Tibial nerve (tissue), 4 donors: ENCODE measurements around the gene DNASE1L1. TPM values are rescaled to one million over a fixed set of nuclear protein-coding genes. Genes with fewer than 3 reads are reported as not detected.

Experiments used
- DNase-seq, 2 donors: peaks; one replicate each; pipeline ENCODE4 v3.0.0-alpha.2; 2019; ENCODE audit warnings: low spot score in 2 of 2
- H3K27ac ChIP-seq, 4 donors: fragments of 200-600 bp; sonication (generic) in 3 of 4; one replicate each; pipeline ENCODE4 v1.5.1; 2017 to 2019; ENCODE audit warnings: mild to moderate bottlenecking in 1 of 4
- H3K27me3 ChIP-seq, 2 donors: fragments of 200-600 bp; sonication (generic) in 1 of 2; one replicate each; pipeline versions ENCODE4 v1.5.1 to v1.6.0; 2017 to 2019
- H3K36me3 ChIP-seq, 3 donors: fragments of 200-600 bp; sonication (generic); one replicate each; pipeline ENCODE4 v1.5.1; 2018 to 2019
- H3K4me1 ChIP-seq, 4 donors: fragments of 200-600 bp; sonication (generic) in 3 of 4; one replicate each; pipeline ENCODE4 v1.5.1; 2017 to 2019
- H3K4me3 ChIP-seq, 4 donors: fragments of 200-600 bp; sonication (generic) in 3 of 4; one replicate each; pipeline ENCODE4 v1.5.1; 2017 to 2019; ENCODE audit warnings: mild to moderate bottlenecking in 1 of 4, moderate library complexity in 1 of 4
- H3K9me3 ChIP-seq, 4 donors: fragments of 200-600 bp; sonication (generic) in 3 of 4; one replicate each; pipeline ENCODE4 v1.5.1; 2017 to 2019
- EP300 ChIP-seq, 2 donors: sonication (generic); formaldehyde crosslinking; IDR thresholded peaks; one replicate each; pipeline ENCODE4 v1.6.1; 2017; ENCODE audit warnings: antibody characterized with exemption in 2 of 2, mild to moderate bottlenecking in 1 of 2
- POLR2A ChIP-seq, 2 donors: fragments of 450-650 bp; IDR thresholded peaks; one replicate each; pipeline ENCODE4 v1.6.1; 2017; ENCODE audit warnings: antibody characterized with exemption in 2 of 2, mild to moderate bottlenecking in 2 of 2, moderate library complexity in 2 of 2
- WGBS, 2 donors: methylation state at CpG; one replicate each; pipeline ENCODE4 v1.1.5; 2018; 5-methylcytosine and 5-hydroxymethylcytosine counted together
- total RNA-seq, 4 donors: library from RNA; depleted of rRNA; stranded (reverse); fragments of >200 nt; gene quantifications; one replicate each; pipeline ENCODE4 v1.1.0, GENCODE V29; 2016
- TF ChIP-seq, protein P1 (sequence below), 5 experiments: fragments of 200-600 bp in 3 of 5; fragments of 450-650 bp in 2 of 5; sonication (generic) in 3 of 5; IDR thresholded peaks; one replicate each; pipeline ENCODE4 v1.5.1; 2016 to 2019; ENCODE audit warnings: antibody characterized with exemption in 5 of 5, mild to moderate bottlenecking in 3 of 5, moderate library complexity in 2 of 5

DNASE1L1 gene
- total RNA-seq, 4 donors from 2014 or later: 21.4 to 36.0 (median 28.6) TPM

DNA sequence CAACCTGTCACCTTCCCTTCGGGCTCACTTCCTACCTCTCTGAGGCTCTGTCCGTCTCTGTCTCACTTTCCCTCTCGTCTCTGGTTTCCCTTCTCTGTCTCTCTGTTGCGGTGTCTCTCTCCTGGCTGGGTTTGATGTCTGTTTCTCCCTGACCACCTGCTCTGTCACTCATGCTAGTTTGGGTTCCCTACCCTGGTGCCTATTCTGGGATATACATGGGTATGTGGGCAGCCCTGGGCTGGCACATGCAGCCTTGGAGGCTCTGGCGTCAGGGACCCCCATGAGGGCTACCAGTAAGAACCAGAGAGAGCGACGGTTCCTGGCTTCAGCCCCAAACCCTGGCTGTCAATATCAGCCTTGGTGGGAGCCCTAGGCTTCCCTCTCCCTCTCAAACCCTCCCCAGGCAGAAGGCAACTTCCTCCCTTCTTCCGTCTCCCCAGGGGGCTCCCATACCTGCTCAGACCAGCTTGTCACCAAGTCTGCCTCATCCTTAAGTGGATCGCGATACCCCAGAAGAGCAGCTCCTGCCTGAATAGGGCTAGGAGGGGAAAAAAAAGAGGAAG lies 314 bp downstream of the DNASE1L1 start:
- peaks cover 0 to 7% (median 0%) of the 10 kb centered on the region in 3 donors for H3K36me3 ChIP-seq
- H3K4me3 ChIP-seq: peak overlapping the region in 3 of 4 donors; percentile 13 to 46 (median 21)
- H3K4me1 ChIP-seq: peaks cover 0 to 26% (median 0%) of the 10 kb centered on the region in 4 donors
- no peak for DNase-seq
- H3K9me3 ChIP-seq: no peaks in the 10 kb centered on the region
- peak overlapping the region in 3 of 4 donors; percentile 71 to 89 (median 87) for H3K27ac ChIP-seq
- TF ChIP-seq EP300 (IDR thresholded peaks at IDR 0.05) (no peak), POLR2A (IDR thresholded peaks at IDR 0.05) (no peak)
- TF ChIP-seq, protein P1, sequence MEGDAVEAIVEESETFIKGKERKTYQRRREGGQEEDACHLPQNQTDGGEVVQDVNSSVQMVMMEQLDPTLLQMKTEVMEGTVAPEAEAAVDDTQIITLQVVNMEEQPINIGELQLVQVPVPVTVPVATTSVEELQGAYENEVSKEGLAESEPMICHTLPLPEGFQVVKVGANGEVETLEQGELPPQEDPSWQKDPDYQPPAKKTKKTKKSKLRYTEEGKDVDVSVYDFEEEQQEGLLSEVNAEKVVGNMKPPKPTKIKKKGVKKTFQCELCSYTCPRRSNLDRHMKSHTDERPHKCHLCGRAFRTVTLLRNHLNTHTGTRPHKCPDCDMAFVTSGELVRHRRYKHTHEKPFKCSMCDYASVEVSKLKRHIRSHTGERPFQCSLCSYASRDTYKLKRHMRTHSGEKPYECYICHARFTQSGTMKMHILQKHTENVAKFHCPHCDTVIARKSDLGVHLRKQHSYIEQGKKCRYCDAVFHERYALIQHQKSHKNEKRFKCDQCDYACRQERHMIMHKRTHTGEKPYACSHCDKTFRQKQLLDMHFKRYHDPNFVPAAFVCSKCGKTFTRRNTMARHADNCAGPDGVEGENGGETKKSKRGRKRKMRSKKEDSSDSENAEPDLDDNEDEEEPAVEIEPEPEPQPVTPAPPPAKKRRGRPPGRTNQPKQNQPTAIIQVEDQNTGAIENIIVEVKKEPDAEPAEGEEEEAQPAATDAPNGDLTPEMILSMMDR (IDR thresholded peaks at IDR 0.05): no peak
- no peaks in the 10 kb centered on the region for H3K27me3 ChIP-seq
- WGBS, 2 donors: 54 to 65% methylated on average over 10 of the region's 10 CpGs

DNA sequence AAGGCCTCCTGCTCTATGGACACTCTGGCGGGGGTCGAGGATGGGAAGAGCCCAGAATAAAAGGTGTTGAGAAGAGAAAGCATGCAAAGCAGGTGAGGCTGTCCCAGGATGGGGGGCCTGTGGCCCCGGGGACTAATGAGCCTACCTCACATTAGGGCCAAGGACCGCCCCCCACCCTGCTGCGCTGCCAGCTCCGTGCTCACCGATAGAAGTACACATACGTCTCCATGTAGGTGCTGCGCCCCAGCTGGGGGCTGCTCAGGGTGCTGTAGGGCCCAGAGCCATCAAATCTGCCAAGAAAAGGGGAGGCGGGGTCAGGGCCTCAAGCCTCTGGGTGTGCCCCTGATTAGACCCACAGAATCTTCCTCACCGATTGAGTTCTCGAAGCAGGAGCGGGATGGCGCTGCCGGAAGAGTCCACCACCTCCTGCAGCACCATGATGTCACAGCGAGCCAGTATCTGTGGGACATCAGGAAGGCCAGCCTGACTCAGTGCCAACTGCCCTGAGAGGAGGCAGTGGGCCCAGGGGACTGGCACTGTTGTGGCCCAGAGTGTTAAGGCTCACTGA lies 4.3 kb downstream of the DNASE1L1 start:
- H3K36me3 ChIP-seq: peaks cover 0 to 17% (median 4%) of the 10 kb centered on the region in 3 donors
- H3K9me3 ChIP-seq: no peaks in the 10 kb centered on the region
- H3K4me1 ChIP-seq: peaks cover 0 to 18% (median 0%) of the 10 kb centered on the region in 4 donors
- no peak overlapping the region for H3K27ac ChIP-seq
- TF ChIP-seq EP300 (IDR thresholded peaks at IDR 0.05): no peak
- TF ChIP-seq, protein P1 (IDR thresholded peaks at IDR 0.05): no peak
- no peak for TF ChIP-seq POLR2A (IDR thresholded peaks at IDR 0.05)
- no peak overlapping the region for H3K4me3 ChIP-seq
- no peaks in the 10 kb centered on the region for H3K27me3 ChIP-seq
- WGBS, 2 donors: 90 to 91% methylated on average over 2 to 12 of the region's 16 CpGs
- no peak for DNase-seq

DNA sequence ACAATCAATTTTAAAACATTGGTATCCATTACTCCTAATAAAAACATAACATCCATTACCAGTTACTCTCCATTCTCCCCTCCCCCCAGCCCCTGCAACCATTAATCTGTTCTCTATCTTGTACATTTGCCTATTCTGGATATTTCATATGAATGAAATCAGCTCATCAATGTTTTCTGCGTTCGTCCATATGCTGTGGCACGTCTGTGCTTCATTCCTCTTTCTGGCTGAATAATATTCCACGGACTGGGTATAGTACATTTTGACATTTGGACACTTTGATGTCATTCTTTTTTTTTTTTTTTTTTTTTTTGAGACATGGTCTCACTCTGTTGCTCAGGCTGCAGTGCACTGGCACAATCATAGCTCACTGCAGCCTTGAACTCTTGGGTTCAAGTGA lies 5.2 kb downstream of the DNASE1L1 start:
- no peak overlapping the region for H3K4me3 ChIP-seq
- peaks cover 0 to 23% (median 6%) of the 10 kb centered on the region in 3 donors for H3K36me3 ChIP-seq
- H3K4me1 ChIP-seq: peaks cover 0 to 24% (median 0%) of the 10 kb centered on the region in 4 donors
- DNase-seq: no peak
- TF ChIP-seq, protein P1 (IDR thresholded peaks at IDR 0.05): no peak
- TF ChIP-seq POLR2A (IDR thresholded peaks at IDR 0.05) (no peak), EP300 (IDR thresholded peaks at IDR 0.05) (no peak)
- H3K27ac ChIP-seq: no peak overlapping the region
- H3K9me3 ChIP-seq: no peaks in the 10 kb centered on the region
- H3K27me3 ChIP-seq: no peaks in the 10 kb centered on the region
- WGBS, 2 donors: 85 to 88% methylated on average over 4 of the region's 4 CpGs

DNA sequence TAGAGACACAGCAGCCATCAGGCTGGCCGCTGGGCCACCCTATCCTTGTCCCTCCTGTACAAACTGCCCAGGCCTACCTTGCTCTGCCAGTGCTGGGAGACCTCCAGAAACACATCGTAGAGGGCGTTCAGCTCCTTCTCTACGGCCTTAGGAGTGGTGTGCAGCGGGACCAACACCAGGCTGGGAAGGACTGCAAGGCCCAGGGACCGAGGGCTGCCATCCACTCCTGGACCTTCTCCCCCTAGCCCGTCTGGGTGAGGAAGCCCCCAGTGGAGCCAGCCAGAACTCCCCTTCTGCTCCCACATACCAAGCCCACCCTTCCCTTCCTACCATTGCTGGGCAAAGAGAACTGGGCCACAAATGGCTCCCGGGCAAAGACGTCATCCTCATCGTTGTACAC lies 5.9 kb downstream of the DNASE1L1 start:
- Histone ChIP-seq H3K9me3 (no peaks in the 10 kb centered on the region), H3K4me1 (peaks cover 0 to 22% (median 0%) of the 10 kb centered on the region in 4 donors), H3K27me3 (no peaks in the 10 kb centered on the region), H3K36me3 (peaks cover 0 to 23% (median 6%) of the 10 kb centered on the region in 3 donors), H3K4me3 (no peak overlapping the region), H3K27ac (no peak overlapping the region)
- TF ChIP-seq POLR2A (IDR thresholded peaks at IDR 0.05): no peak
- no peak for TF ChIP-seq EP300 (IDR thresholded peaks at IDR 0.05)
- TF ChIP-seq, protein P1 (IDR thresholded peaks at IDR 0.05): no peak
- DNase-seq: no peak
- WGBS, 2 donors: 73% methylated on average over 10 of the region's 10 CpGs; no CpG with 5 or more reads in 1 of the 2 donors

DNA sequence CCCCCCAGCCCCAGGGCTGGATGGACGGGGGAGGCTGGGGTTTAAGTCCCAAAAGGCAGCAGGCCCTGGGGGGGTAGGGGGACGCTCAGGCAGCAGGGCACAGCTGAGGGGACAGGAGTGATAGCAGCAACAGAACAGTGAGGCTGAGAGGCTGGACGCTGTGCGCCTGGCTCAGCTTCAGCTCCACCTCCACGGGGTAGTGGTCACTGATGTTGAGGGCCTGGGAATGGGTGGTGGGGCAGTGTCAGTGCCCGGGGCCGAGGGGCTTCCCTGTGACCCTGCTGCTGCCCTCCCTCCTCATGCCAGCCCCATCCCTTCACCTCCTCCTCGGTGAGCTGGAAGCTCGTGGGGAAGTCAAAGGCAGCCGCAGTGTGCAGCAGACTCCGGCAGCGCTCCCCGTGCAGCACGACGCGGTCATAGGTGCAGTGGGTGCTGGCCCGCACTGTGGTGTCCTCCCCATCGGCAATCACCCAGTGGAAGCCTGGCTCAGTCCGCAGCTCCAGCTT lies 6.4 kb downstream of the DNASE1L1 start:
- H3K4me3 ChIP-seq: no peak overlapping the region
- no peaks in the 10 kb centered on the region for H3K27me3 ChIP-seq
- H3K36me3 ChIP-seq: peaks cover 0 to 23% (median 6%) of the 10 kb centered on the region in 3 donors
- no peaks in the 10 kb centered on the region for H3K9me3 ChIP-seq
- WGBS, 2 donors: 71 to 79% methylated on average over 14 to 19 of the region's 19 CpGs
- peaks cover 0 to 18% (median 0%) of the 10 kb centered on the region in 4 donors for H3K4me1 ChIP-seq
- no peak for DNase-seq
- TF ChIP-seq EP300 (IDR thresholded peaks at IDR 0.05): no peak
- TF ChIP-seq POLR2A (IDR thresholded peaks at IDR 0.05): no peak
- TF ChIP-seq, protein P1 (IDR thresholded peaks at IDR 0.05): no peak
- H3K27ac ChIP-seq: no peak overlapping the region
